Neural progenitor cell (in vitro differentiated cells): ENCODE measurements around the gene AQP4. TPM values are rescaled to one million over a fixed set of nuclear protein-coding genes. Genes with fewer than 3 reads are reported as not detected.

Source experiments
- DNase-seq: peaks from one replicate; pipeline ENCODE4 v3.0.0-alpha.2; 2016; ENCODE audit warnings: low spot score
- H2AFZ ChIP-seq: fragments of 200-600 bp; sonication (generic); replicated peaks from 2 replicates; pipeline ENCODE4 v1.6.1; 2016; ENCODE audit warnings: antibody characterized with exemption
- H3F3A ChIP-seq: fragments of 200-600 bp; sonication (generic); 2 replicates; pipeline ENCODE4 v1.6.1; 2016; ENCODE audit warnings: antibody characterized with exemption, low read depth
- H3K27ac ChIP-seq: fragments of 200-600 bp; sonication (generic); 2 replicates; pipeline ENCODE4 v1.5.1; 2016; ENCODE audit warnings: mild to moderate bottlenecking
- H3K27me3 ChIP-seq: fragments of 200-600 bp; sonication (generic); 2 replicates; pipeline ENCODE4 v1.6.1; 2016; ENCODE audit warnings: mild to moderate bottlenecking, moderate library complexity
- H3K36me3 ChIP-seq: fragments of 200-600 bp; sonication (generic); 2 replicates; pipeline ENCODE4 v1.5.1; 2016
- H3K4me1 ChIP-seq: fragments of 200-600 bp; sonication (generic); 2 replicates; pipeline ENCODE4 v1.6.1; 2016; ENCODE audit warnings: mixed run types
- H3K4me2 ChIP-seq: fragments of 200-600 bp; sonication (generic); 2 replicates; pipeline ENCODE4 v1.6.1; 2016
- H3K4me3 ChIP-seq: fragments of 200-600 bp; sonication (generic); 2 replicates; pipeline ENCODE4 v1.5.1; 2016
- H3K79me2 ChIP-seq: fragments of 200-600 bp; sonication (generic); 2 replicates; pipeline ENCODE4 v1.6.1; 2016; ENCODE audit warnings: low read depth
- H3K9ac ChIP-seq: fragments of 200-600 bp; sonication (generic); 2 replicates; pipeline ENCODE4 v1.6.1; 2016
- H3K9me3 ChIP-seq: fragments of 200-600 bp; sonication (generic); 2 replicates; pipeline ENCODE4 v1.5.1; 2016; ENCODE audit warnings: low read depth
- H4K20me1 ChIP-seq: fragments of 200-600 bp; sonication (generic); 2 replicates; pipeline ENCODE4 v1.6.1; 2016; ENCODE audit warnings: low read depth
- H3K27ac Mint-ChIP-seq: 3 replicates; pipeline ENCODE4 v1.8.0; 2021; ENCODE audit warnings: mixed read lengths
- H3K27me3 Mint-ChIP-seq: 2 replicates; pipeline ENCODE4 v1.8.0; 2022; ENCODE audit warnings: low read depth, mild to moderate bottlenecking, inconsistent platforms, moderate library complexity, mixed read lengths; ENCODE audit not compliant: insufficient read depth
- H3K36me3 Mint-ChIP-seq: 3 replicates; pipeline ENCODE4 v1.8.0; 2021; ENCODE audit warnings: mixed read lengths
- H3K4me1 Mint-ChIP-seq: 3 replicates; pipeline ENCODE4 v1.8.0; 2021; ENCODE audit warnings: mixed read lengths
- H3K4me3 Mint-ChIP-seq: 3 replicates; pipeline ENCODE4 v1.8.0; 2021; ENCODE audit warnings: mild to moderate bottlenecking, moderate library complexity, mixed read lengths
- H3K9me3 Mint-ChIP-seq: 3 replicates; pipeline ENCODE4 v1.8.0; 2020; ENCODE audit warnings: mixed read lengths
- EZH2 ChIP-seq: fragments of 200-600 bp; sonication (generic); IDR thresholded peaks from 2 replicates; pipeline ENCODE4 v1.6.1; 2017; ENCODE audit warnings: antibody characterized with exemption, mild to moderate bottlenecking, moderate library complexity
- EZH2phosphoT487 ChIP-seq: fragments of 200-600 bp; sonication (generic); IDR thresholded peaks from 2 replicates; pipeline ENCODE4 v1.6.1; 2017; ENCODE audit warnings: antibody characterized with exemption
- total RNA-seq: library from RNA; depleted of rRNA; stranded (reverse); fragments of >200 nt; gene quantifications from 2 replicates; pipeline ENCODE4 v1.2.3, GENCODE V29; 2015; ENCODE audit warnings: low replicate concordance
- TF ChIP-seq, protein P1 (sequence below): fragments of 200-600 bp; sonication (generic); IDR thresholded peaks from 2 replicates; pipeline ENCODE4 v1.5.1; 2017; ENCODE audit warnings: antibody characterized with exemption, mild to moderate bottlenecking

Gene AQP4
- total RNA-seq, 1 donor from 2014 or later: 0.09 TPM

DNA sequence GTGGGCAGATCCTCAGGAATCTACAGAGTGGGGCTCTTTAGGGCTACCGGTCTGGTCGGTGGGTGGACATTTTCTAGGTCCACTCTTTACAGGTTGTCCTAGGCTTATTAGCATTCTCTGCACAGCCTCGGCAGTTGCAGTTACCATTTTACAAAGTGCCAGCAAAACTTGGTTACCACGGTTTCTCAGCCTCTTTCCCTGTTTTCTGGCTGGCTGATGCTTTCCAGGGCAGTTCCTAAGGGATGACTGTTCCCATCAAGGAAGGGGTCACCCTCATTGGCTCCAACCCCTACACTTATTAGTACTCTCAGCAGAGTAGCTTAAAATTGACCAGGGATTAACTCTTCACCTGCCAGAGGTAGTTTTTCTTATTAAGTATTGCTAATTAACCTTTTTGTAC, 2.0 kb upstream of the AQP4 start:
- Mint-ChIP-seq H3K36me3 (no peaks in the 10 kb centered on the region), H3K4me3 (no peak overlapping the region), H3K27me3 (no peaks in the 10 kb centered on the region), H3K4me1 (peaks cover 42% of the 10 kb centered on the region), H3K9me3 (no peaks in the 10 kb centered on the region), H3K27ac (no peak overlapping the region)
- Histone ChIP-seq H3K4me1 (peaks cover 18% of the 10 kb centered on the region), H3K9me3 (no peaks in the 10 kb centered on the region), H3K36me3 (no peaks in the 10 kb centered on the region), H3K4me3 (no peak overlapping the region), H3F3A (peaks cover 12% of the 10 kb centered on the region), H3K79me2 (no peaks in the 10 kb centered on the region), H4K20me1 (no peaks in the 10 kb centered on the region), H3K27ac (no peak overlapping the region), H2AFZ (no peak overlapping the region), H3K9ac (no peak overlapping the region), H3K4me2 (no peak overlapping the region), H3K27me3 (peaks cover 32% of the 10 kb centered on the region)
- DNase-seq: no peak
- TF ChIP-seq EZH2phosphoT487 (no peak), EZH2 (no peak)
- TF ChIP-seq, protein P1, sequence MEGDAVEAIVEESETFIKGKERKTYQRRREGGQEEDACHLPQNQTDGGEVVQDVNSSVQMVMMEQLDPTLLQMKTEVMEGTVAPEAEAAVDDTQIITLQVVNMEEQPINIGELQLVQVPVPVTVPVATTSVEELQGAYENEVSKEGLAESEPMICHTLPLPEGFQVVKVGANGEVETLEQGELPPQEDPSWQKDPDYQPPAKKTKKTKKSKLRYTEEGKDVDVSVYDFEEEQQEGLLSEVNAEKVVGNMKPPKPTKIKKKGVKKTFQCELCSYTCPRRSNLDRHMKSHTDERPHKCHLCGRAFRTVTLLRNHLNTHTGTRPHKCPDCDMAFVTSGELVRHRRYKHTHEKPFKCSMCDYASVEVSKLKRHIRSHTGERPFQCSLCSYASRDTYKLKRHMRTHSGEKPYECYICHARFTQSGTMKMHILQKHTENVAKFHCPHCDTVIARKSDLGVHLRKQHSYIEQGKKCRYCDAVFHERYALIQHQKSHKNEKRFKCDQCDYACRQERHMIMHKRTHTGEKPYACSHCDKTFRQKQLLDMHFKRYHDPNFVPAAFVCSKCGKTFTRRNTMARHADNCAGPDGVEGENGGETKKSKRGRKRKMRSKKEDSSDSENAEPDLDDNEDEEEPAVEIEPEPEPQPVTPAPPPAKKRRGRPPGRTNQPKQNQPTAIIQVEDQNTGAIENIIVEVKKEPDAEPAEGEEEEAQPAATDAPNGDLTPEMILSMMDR: no peak

DNA sequence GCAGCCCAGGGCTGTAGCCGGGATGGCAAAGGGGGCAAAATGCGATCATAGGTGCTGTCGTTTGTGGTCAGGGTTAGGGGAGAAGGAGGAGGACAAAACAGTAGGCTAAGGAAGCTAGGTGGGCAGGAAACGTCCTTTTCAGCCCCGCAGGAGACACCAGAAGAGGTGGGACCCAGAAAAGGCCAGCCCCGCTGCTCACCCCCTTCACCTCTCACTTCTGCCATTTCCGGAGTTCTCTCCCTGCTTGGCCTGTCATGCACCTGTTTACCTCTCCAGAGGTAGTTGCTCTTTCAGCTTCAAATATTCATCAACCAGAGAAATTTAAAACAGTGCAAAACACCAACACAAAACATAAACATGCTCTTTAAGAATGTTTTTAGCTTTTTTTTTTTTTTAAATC, 849 bp downstream of the AQP4 start:
- Histone ChIP-seq H3K4me1 (peaks cover 18% of the 10 kb centered on the region), H3K9me3 (no peaks in the 10 kb centered on the region), H3K4me3 (no peak overlapping the region), H3K27ac (no peak overlapping the region), H3K36me3 (no peaks in the 10 kb centered on the region), H3K79me2 (no peaks in the 10 kb centered on the region), H3F3A (peaks cover 12% of the 10 kb centered on the region), H3K9ac (no peak overlapping the region), H4K20me1 (no peaks in the 10 kb centered on the region), H2AFZ (no peak overlapping the region), H3K27me3 (peaks cover 43% of the 10 kb centered on the region), H3K4me2 (no peak overlapping the region)
- Mint-ChIP-seq H3K27me3 (peaks cover 6% of the 10 kb centered on the region), H3K9me3 (no peaks in the 10 kb centered on the region), H3K27ac (no peak overlapping the region), H3K4me3 (peak overlapping the region; percentile 6), H3K36me3 (no peaks in the 10 kb centered on the region), H3K4me1 (peaks cover 44% of the 10 kb centered on the region)
- no peak for DNase-seq
- no peak for TF ChIP-seq EZH2
- no peak for TF ChIP-seq EZH2phosphoT487
- TF ChIP-seq, protein P1: no peak

- no peaks in the 10 kb centered on the region for H3K9me3 Mint-ChIP-seq
- peaks cover 18% of the 10 kb centered on the region for H3K4me1 ChIP-seq
- H3K27ac ChIP-seq: no peak overlapping the region
- TF ChIP-seq, protein P1: no peak
- TF ChIP-seq EZH2phosphoT487: no peak
- no peak for TF ChIP-seq EZH2
- no peak overlapping the region for H2AFZ ChIP-seq
- peak overlapping the region; percentile 83 for H3K4me2 ChIP-seq
- no peaks in the 10 kb centered on the region for H3K9me3 ChIP-seq
- H3K36me3 Mint-ChIP-seq: no peaks in the 10 kb centered on the region
- peaks cover 43% of the 10 kb centered on the region for H3K27me3 ChIP-seq
- peaks cover 44% of the 10 kb centered on the region for H3K4me1 Mint-ChIP-seq
- no peaks in the 10 kb centered on the region for H3K36me3 ChIP-seq
- peak overlapping the region; percentile 51 for H3K4me3 ChIP-seq
- no peaks in the 10 kb centered on the region for H3K79me2 ChIP-seq
- H4K20me1 ChIP-seq: no peaks in the 10 kb centered on the region
- H3K9ac ChIP-seq: no peak overlapping the region
- peak overlapping the region; percentile 80 for H3K4me3 Mint-ChIP-seq
- peaks cover 6% of the 10 kb centered on the region for H3K27me3 Mint-ChIP-seq
- peak overlapping the region; percentile 31 for H3K27ac Mint-ChIP-seq
- DNase-seq: no peak
- H3F3A ChIP-seq: peaks cover 12% of the 10 kb centered on the region
These were observed 1.5 kb downstream of the AQP4 start for GRCh38 chr18:26863921-26864497.
